HG02973 (cell line): Measurements from ENCODE around the gene DNAH9.
A peak's percentile ranks its signal among the peaks of the same experiment; 100 is the strongest.
"Not testable (repeated sequence)": the region's sequence is repeated elsewhere in the genome, so short reads cannot be mapped to it uniquely, and the experiment has no call there.

Experiments
- ATAC-seq: cut with Tn5 transposase; IDR thresholded peaks from one replicate; pipeline ENCODE4 v1.9.1; 2021; ENCODE audit warnings: moderate library complexity; ENCODE audit not compliant: unreplicated experiment

Gene DNAH9

GRCh38 chr17:11950771-11951519 is 352.7 kb downstream of the DNAH9 start:
- no peak for ATAC-seq

DNA sequence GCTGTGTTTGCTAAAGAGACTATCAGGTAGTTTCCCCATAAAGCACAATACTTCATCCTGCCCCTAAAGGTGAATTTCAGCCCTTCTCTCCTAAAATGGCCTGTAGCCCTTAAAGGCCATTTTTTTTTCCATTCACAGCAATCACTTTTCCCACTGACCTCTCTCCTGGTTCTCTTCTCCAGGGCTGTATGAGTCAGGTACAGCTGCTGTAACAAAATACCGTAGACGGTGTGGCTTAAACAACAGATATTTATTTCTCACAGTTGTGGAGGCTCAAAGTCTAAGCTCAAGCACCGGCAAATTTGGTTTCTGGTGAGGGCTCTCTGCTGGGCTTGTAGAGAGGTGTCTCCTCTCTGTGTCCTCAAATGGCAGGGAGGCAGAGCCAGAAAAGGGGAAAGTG is 354.3 kb downstream of the DNAH9 start:
- no peak for ATAC-seq

DNA sequence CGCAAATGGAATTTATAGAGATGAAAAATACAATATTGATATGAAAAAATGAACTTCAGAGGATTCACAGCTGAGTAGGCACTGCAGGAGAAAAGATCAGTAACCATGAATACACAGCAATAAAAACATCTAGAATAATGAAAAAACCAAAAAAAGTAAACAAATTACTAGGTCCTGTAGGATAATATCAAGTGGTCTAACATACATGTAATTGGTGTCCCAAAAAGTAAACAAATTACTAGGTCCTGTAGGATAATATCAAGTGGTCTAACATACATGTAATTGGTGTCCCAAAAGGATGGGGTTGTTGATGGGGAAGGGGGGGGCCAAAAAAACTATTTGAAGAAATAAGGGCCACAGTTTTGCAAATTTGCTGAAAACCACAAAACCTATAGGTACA is 355.7 kb downstream of the DNAH9 start:
- ATAC-seq = no peak

DNA sequence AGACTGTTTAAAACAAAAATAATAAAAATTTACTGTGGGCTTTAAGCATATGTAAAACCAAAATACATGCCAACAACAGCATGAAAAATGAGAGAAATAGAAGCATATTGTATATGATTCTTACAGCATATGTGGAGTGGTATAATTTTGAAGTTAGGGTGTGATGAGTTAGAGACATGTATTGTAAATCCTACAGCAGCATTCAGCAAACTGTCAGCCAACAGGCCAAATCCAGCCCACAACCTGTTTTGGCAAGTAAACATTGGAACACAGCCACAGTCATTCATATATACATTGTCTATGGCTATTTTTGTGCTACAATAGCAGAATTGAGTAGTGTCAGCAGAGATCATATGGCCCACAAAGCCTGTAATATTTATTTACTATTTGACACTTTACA is 356.7 kb downstream of the DNAH9 start:
- no peak for ATAC-seq

DNA sequence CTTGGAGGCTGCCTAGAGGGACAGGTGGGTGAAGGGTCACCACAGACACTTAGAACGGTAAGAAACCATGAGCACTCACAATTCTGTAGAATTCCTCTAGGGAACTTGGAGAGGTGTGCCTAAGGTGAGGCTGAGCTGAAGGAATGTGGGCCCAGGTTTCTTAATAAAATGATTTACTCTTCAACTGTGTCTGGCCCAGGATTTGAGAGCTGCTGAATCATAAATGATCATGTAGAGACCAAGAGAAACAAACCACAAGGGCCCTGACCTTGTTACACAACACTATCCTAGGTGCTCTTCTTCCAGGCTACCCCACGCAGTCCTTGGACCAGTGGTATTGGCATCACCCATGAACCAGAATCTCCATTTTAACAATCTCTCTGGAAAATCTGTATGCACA is 371.3 kb downstream of the DNAH9 start:
- no peak for ATAC-seq

- not testable (repeated sequence) for ATAC-seq
Measured at GRCh38 chr17:11972741-11973140, 374.5 kb downstream of the DNAH9 start.

DNA sequence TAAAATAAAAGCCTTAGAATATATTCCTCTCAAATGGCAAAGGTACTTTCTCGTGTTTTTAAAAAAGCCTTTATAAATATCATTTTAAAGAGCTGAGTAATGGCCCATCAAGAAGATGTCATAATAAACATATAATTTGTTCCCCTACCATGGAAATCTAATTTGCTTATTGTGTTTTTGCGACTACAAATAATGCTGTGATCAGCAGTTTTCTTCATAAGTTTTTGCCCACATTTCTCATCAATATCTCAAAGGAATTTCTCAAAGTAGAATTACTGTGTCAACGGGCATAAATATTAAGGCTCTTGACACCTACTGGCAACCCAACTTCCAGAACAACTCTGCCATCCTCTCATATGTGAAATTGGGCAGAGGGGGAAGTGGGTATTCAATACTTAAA is 381.5 kb downstream of the DNAH9 start:
- no peak for ATAC-seq

DNA sequence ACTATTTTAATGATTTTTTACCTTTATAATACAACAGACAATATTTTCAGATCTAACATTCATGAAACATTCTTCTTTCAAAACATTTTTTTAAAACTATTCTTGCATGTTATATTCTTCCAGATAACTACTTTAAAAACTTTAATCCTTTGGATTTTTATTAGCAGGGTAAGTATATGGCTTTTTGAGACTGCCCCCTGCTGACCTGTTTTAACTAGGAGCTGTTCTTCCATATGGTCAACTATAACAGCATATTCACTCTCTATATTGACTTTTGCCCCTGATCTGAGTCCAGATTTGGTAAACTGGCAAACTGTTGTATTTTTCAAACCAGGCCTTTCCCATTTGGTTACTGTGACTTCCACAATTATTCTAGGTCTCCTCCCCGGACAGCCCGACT is 382.5 kb downstream of the DNAH9 start:
- no peak for ATAC-seq

- ATAC-seq = no peak
Measured at GRCh38 chr17:11981862-11982261, 383.6 kb downstream of the DNAH9 start.

DNA sequence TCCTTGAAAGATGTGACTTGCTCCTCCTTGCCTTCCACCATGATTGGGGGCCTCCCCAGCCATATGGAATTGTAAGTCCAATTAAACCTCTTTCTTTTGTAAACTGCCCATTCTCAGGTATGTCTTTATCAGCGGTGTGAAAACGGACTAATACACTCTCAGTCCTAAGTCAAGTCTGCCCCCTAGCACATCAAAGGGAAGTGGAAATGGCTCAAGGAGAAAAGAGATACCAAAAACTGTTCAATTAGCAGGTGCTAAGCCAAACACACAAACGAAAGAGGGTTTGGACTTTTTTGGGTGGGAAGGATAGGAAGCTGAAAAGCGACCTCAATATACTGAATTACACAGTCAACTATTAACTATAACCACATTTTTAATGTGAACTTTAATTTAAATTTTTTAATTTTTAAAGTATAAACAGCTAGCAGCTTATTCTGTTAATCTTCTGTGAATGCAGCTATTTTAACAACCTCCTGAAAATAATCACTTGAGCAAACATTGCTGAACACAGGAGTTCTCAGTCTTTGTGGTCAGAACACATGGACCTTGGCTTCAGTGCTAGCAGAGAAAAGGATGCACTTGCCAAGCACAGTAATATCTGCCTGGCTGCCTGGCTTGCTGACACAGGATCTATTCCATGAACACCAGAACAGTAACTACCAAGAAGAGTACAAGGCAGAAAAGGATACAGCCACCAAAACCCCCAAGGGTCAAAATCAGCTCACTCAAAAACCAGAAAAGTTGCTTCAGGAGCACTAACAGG is 388.1 kb downstream of the DNAH9 start:
- ATAC-seq = no peak

- no peak for ATAC-seq
Measured at GRCh38 chr17:11986942-11987329, 388.7 kb downstream of the DNAH9 start.

DNA sequence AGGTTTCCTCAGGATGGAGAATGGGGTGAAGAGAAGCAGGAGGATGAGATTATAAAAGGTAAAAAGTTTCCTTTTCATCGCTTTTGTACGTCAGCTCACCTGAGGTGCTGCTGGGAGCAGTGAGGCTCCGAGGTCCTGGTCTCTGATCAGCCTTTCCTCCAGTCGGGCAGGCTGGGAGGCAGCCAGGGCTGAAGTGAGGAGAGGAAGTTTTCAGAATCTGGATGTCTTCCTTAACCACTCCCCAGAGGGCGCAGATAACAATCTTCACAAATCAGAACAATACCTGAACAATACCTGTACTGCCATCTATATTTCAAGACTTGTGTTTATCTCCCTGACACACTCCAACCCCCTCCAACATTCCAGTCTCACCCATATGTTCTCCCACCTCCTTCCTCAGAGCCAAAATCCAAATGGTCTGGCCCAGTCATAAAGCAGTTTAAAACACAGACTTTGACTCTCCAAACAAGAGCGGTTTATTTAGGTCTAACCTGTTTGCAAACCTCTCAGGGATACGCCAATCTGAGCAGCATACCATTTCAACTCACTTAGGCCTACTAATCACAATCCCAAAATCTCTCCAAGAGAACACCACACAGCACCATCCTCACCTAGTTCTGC is 392.2 kb downstream of the DNAH9 start:
- ATAC-seq = no peak

- no peak for ATAC-seq
Measured at GRCh38 chr17:11991461-11991860, 393.2 kb downstream of the DNAH9 start.

- ATAC-seq = peak; percentile 36
Measured at GRCh38 chr17:11996722-11997146, 398.5 kb downstream of the DNAH9 start.

GRCh38 chr17:11997147-11997971 is 399.1 kb downstream of the DNAH9 start, which contains the start of gene ZNF18:
Gene ZNF18, minus strand, starts transcription at chr17:11997475. Its CDS starts 4,646 bp downstream, at chr17:11992829.
- peak; percentile 97 for ATAC-seq

DNA sequence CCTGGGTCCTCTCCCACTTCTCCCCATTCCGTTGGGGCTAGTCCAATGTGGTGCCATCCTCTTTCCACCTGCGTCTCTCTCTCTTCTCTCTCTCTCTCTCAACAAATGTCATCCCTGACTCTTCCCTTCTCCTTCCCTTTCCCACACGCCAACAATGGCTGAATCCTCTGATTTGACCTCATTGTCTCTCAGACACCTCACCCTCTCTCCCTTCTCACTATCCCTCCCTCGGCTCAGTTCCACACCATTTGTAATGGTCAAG is 399.6 kb downstream of the DNAH9 start:
- ATAC-seq = no peak

- no peak for ATAC-seq
Measured at GRCh38 chr17:11999696-12000095, 401.4 kb downstream of the DNAH9 start.

- no peak for ATAC-seq
Measured at GRCh38 chr17:12007466-12007865, 409.2 kb downstream of the DNAH9 start.
